IPS-NIHi11 (cell line): ENCODE measurements around the gene LUZP4.
A peak's percentile ranks its signal among the peaks of the same experiment; 100 is the strongest.
"Not testable (repeated sequence)": the region's sequence is repeated elsewhere in the genome, so short reads cannot be mapped to it uniquely, and the experiment has no call there.

ENCODE experiments used
- DNase-seq: peaks from one replicate; pipeline ENCODE4 v3.0.0; 2012; ENCODE audit warnings: mixed read lengths, low spot score

The LUZP4 gene, protein sequence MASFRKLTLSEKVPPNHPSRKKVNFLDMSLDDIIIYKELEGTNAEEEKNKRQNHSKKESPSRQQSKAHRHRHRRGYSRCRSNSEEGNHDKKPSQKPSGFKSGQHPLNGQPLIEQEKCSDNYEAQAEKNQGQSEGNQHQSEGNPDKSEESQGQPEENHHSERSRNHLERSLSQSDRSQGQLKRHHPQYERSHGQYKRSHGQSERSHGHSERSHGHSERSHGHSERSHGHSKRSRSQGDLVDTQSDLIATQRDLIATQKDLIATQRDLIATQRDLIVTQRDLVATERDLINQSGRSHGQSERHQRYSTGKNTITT

DNA sequence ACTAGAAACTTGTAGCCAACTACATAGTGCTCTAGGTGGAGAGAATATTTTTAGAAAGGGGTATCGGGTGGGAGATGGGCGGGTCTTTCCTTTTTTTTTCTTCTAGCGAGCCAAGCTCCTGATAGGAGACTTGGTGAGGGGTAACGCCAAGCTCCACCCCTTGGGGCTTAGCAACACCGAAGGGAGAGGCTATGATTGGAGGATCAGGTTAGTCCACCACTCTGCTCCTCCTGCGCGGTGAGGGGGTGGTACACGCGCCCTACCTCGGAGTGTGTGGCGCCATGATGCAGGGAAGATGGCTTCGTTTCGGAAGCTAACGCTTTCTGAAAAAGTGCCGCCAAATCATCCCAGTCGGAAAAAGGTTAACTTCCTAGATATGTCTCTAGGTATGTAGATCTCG is at the start of gene LUZP4:
LUZP4 (plus strand) TSS at position 251 of the 400 bp plus-strand sequence; CDS start at position 296, 45 bp downstream.
- DNase-seq = no peak

DNA sequence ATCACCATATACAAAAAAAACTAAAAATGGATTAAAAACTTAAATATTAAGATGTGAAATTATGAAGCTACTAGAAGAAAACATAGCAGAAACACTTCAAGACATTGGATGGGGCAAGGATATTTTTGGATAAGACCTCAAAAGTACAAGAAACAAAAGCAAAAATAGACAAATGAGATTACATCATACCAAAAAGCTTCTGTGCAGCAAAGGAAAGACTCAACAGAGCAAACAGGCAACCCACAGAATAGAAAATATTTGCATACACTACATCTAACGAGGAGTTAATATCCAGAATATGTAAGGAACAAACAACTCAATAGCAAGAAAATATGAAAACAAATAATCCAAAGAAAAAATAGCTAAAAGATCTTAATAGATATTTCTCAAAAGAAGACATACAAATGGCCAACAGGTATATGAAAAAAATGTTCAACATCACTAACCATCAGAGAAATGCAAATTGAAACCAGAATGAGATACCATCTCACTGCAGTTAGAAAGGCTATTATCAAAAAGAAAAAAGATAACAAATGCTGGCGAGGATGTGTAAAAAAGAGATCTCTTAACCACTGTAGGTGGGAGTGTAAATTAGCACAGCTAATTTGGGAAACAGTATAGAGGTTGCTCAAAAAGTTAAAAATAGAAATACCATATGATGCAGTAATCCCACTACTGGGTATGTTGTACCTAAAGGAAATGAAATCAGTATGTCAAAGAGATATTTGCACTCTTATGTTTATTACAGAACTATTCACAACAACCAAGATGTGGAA is 37.9 kb upstream of the LUZP4 start:
- DNase-seq = no peak

DNA sequence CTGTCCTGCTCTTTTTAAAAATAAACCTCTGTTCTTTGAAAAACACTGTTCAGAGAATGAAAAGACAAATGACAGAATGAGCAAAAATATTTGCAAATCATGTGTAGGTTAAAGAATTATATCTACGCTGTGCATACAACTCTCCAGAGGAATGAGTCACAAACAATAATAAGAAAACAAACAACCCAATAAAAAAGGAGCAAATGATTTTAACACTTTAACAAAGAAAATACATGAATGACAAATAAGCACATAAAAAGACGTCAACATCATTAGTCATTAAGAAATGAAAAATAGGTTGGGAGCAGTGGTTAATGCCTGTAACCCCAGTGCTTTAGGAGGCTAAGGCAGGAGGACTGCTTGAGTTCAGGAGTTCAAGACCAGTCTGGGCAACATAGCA is 34.5 kb upstream of the LUZP4 start:
- DNase-seq = no peak

DNA sequence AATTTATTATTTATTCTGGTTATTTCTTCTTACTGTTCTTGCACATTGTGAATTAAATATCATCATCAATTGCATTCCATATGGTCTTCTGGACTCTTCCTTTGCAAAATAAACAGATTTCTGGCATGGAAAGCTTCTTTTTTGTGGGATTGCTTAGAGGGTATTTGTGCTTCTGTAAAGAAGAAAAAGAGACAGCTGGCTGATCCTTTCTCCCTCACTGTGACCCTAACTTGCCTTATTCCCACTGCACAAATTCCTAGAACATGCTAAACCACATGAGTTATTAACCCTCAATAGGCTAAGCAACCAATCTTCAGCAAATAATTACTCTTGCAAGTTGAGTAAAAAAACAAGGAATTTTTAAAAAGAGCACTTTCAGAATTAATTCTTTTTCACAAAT is 31.8 kb upstream of the LUZP4 start:
- no peak for DNase-seq

DNA sequence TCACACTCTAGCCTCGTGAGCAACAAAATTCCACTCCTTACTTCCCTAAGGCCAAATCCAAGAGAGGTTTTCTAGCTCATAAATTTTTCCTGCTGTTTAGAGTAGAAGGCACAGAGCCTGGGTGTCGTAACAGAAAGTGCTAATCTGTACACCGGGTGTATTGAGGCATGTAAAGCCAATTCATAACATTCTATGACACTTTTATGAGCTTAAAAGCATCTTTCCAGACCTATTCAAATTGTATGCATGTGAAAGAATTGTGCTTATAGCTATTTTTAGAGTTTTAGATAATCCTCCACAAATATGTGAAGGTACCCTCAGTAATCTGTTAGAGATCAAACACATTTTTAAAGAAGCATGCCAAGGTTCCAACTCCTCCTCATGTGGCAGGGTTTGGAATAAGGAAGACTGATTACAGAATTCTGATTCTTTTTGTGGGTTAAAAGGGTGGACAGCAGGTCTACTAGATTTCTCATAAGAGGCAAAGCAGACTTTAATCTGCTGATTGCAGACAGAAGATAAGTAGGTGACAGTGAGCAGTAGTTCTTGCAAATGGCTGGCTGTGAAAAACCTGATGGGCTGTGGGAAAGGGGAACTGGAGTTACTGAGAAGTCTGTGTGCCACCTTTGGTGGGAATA is 30.2 kb upstream of the LUZP4 start:
- no peak for DNase-seq

DNA sequence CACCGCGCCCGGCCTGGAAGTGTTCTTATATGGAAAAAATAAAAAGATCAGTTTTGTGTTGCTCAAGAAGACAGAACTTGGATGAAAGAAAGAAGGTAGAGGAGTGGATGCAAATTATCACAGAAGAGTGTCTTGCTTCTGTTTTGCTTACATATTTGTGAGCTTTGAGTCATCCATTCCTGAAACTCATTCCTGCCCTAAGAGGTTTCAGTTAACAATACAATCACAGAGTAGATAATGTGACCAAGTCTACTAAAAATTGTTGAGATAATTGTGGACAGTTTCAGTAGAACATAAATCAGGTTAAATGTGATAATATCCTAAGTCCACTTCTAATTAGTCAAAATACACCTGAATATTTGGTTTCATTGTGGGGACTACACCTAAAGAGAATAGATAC is 29.2 kb upstream of the LUZP4 start:
- no peak for DNase-seq

DNA sequence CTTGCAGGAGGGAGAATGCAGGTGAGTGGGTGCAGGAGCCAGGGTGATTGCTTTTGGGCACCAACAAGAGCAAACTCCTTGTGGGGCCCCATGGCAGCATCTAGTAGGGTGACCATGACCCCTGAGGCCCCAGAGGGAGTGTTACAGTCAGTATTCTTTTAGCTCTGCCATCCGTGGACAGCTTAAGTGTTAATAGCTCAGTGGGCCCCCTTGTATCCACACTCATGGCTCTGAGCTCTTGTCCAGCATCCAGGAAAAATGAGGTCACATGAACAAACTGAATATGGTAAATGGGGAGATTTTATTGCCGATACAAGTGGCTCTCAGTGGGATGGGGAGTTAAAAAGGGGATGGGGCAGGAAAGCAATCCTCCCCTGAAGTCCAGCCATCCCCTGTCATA is 28.4 kb upstream of the LUZP4 start:
- no peak for DNase-seq

DNA sequence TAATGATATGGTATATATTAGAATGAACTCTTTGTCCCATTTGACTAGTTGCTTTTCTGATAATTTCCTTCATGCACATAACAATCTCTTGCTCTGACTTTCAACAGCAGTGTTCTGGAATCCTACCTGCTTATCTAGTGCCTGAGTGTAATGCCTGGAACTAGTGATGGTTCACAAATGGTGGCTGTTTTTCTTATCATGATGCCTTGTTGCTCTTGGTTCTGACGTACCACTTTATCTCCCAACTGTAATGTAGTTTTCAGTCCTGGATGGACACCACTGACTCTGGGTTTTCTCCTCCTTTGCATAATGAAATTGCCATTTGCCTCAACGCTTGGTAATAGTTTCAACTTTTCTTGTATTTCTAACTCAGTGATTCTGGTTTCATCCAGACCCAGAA is 25.5 kb upstream of the LUZP4 start:
- no peak for DNase-seq

DNA sequence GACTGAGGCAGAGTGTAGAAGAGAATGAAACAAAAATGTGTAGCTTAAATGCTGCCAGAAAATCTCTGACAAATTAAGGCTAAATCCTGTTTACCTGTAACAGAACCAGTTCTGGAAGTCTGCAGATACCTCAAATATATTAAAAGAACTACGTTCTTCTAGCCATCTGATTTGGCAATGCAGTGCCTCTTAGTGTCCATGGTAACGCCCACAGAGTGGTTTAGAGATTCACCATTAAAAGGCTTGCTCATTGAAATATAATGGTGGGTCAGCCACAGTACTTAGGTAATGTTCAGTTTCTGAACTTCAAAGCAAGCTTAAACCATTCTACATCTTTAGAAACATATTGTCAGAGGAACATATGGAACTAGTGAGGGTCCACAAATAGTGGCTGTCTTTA is 23.2 kb upstream of the LUZP4 start:
- DNase-seq = no peak

DNA sequence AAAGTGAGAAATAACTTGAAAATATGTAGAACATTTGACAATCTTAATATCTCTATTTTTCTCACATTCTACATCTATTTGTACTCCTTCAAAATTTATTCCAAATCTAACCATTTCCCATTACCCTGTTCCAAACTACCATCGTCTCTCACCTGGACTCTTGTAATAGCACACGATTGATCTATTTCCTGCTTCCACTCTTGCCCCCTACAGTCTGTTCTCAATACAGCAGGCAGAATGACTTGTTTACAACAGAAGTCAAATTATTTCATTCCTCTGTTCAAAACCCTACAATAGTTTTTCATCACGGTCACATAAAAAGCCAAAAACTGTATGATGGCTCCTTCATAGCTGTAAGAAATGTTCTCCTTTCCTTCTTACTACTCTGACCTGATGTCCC is 21.1 kb upstream of the LUZP4 start:
- DNase-seq = peak; percentile 15

DNA sequence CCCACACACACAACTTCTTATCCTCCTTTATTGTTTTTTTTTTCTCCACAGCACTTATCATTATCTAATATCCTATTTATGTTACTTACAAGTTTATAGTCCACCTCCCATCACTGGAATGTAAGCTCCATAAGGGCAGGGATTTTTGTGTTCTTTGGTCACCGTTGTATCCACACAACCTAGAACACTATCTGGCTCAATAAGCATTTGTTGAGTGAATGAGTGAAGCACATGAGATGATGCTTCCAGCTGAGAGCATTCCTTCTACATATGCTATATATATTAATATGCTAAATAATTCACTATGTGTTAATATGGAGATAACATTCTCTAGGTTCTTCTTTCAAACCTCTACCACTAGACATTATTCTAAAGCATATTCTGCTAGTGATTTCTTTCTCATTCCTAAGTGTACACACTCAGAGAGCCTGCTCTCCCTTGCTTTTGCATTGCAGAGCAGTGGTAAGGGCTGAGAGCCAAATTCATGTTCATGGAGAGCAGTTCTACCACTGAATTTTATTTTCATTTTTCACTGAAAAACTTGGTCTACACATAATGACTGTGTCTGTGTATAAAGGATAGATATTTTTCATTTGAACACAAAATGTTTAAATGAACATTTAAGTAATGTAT is 20.3 kb upstream of the LUZP4 start:
- DNase-seq = no peak

DNA sequence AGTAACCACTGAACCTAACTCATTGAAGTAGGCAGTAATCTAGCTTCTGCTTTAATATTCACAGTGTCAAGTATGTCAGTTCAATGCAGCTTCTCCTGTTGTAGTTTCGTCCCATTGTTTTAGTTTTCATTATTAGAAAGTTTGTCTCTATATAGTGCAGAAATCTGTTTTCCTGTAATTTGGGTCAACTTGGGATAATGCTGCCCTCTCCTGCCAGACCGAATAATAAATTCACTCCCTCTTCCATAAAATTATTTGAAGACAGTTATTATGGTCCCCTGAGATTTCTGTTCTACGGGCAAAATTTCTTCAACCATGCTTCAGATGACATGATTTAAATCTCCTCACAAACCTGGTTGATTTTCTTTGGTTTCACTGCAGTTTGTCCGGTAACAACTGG is 4.6 kb upstream of the LUZP4 start:
- DNase-seq = no peak

DNA sequence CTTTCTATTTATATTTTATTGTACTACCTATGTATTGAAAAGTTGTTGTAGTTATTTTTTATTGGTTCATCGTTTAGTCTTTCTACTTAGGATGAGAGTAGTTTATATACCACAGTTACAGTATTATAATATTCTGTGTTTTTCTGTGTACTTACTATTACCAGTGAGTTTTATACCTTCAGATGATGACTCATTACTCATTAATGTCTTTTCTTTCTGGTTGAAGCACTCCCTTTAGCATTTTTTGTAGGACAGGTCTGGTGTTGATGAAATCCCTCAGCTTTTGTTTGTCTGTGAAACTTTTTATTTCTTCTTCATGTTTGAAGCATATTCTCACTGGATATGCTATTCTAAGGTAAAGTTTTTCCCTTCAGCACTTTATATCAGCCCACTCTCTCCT is 7.7 kb downstream of the LUZP4 start:
- no peak for DNase-seq

DNA sequence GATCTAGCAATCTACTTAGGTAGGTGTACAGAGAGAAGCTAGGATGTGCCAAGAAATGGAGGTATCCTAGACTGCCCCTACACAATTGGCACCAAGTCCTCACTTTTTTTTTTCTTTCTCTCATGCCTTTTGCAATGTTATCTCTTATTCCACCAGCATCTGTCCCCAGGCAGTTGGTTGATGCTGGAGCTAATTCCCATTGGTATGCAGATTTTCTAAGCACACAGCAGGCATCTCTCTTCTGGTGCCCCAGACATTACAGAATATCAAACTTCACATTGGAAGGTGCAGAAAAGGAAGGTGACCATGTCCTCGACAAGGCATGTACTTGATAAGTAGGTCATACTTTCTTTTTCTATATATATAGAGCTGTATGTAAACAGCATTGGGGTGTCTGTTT is 21.6 kb downstream of the LUZP4 start:
- DNase-seq = peak; percentile 14

DNA sequence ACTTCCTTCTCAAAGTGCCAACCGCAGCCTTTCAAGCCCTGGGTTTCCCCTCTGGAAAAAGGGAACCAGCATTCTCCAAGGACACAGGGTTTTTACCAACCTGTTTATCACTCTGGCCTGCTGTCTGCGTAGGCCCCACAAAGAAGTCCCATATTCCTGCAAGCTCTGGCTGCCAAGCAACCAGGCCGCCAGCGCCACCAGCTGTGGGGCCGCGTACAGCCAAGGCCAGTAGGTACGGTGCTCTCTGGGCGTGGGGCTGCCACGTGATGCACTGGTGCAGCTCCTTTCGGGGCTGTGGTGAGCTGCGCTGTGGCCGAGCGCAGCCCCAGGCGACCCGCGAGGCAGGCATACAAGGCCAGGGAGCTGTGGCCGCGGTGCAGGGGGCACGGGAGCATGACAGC is 22.1 kb downstream of the LUZP4 start:
- DNase-seq = peak; percentile 60

DNA sequence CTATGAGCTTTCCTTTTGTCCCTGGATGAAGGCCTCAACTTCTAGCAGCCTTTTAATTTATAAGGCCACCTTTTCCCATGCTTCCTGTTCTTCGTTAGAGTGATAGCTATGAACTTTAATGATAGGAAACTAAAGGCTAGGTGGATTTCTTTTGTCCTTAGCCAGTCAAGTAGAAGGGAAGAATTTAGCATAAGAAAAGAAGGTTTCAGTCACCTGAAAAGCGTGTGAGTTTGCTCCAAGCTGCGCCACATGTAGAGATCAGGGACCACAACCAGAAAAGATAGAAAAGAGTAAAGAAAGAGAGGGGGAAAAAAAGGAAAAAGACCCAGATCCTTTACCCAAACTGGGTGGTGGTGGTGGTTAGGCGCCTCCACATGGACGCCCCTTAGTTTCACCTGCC is 28.6 kb downstream of the LUZP4 start:
- DNase-seq = no peak

DNA sequence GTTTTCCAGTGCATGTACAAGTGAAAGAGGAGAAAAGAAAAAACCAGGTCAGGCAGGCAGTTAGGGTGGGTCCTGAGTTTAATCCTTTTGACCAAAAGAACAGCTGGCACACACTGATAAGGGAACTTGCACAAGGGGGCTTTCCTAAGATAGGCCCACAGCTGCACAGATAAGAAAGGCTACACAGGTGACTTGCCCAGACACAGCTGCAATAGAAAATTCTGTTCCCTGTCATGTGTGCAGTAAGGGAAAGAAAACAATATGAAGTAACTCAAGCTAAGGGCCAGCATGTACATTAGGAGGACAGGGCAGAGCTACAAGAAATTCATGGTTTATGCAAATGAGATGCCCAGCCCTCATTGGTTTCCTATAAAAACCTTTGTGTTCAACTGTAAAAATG is 32.9 kb downstream of the LUZP4 start:
- DNase-seq = no peak

DNA sequence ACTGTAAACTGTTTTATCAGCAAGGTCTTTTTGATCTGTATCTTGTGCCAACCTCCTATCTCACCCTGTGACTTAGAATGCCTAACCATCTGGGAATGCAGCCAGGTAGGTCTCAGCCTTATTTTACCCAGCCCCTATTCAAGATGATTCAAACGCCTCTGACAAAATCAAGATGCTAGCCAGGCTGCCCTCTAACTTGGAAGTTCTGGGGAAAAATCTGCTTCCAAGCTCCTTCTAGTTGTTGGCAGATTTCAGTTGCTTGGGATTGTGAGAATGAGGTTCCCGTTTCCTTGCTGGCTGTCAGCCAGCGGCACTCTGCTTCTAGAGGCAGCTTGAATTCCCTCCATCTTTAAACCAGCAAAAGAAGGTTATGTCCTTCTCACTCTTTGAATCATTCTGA is 34.7 kb downstream of the LUZP4 start:
- no peak for DNase-seq

DNA sequence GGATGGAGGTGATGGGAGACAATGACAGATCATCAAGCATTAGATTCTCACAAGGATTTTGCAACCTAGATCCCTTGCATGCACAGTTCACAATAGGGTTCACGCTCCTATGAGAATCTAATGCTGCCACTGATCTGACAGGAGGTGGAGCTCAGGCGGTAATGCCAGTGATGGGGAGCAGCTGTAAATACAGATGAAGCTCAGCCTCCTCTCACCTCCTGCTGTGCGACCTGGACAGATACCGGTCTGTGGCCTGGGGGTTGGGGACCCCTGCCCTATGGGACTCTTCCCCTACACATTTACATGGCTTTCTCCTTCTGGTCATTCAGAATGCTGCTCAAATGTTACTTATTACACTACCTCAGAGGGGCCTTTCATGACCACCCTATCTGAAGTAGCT is 39.8 kb downstream of the LUZP4 start:
- DNase-seq = not testable (repeated sequence)

DNA sequence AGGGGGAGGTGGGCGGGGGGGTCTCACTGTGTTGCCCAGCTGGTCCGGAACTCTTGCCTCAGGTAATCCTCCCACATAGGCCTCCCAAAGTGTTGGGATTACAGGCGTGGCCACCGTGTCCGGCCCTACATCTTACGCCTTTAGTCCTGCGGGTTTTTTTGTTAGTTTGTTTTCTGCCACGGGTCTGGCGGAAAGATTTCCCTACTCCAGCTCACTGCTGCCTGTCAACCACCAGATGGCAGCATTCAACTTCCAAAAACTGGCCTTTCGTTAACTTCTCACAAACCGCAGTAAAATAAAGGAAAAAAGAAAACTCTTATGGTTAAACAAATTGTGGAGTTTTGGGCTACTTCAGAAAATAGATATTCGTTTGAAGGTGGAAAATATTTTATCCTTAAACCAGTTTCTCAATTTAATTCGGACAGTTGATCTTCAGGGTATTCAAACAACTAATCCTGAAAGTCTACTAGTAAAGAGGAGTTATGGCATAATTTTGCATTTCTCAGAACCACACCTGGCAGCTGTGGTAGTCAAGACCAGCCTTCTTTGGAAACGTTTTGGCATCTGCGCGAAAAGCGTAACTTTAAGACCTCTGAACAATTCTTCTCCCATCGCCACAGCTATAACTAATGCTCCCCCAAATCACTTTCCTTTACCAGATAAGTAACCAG is 41.1 kb downstream of the LUZP4 start:
- DNase-seq = peak; percentile 50

DNA sequence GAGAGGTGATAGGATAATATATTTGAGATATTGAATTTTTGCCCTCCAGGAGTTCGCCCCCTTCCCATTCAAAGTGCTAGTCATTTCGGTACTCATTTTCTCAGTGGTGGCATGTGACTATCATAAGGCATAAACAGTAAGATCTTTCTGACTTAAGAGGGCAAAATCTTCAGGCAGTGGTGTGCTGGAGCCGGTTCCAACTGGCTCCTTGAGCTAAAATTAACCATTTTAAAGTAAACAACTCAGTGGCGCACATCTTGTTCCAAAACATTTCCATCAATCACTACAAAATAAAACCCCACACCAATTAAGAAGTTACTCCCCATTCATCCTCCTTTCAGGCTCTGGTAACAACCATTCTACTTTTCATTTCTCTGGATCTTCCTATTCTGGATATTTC is 43.3 kb downstream of the LUZP4 start:
- no peak for DNase-seq

DNA sequence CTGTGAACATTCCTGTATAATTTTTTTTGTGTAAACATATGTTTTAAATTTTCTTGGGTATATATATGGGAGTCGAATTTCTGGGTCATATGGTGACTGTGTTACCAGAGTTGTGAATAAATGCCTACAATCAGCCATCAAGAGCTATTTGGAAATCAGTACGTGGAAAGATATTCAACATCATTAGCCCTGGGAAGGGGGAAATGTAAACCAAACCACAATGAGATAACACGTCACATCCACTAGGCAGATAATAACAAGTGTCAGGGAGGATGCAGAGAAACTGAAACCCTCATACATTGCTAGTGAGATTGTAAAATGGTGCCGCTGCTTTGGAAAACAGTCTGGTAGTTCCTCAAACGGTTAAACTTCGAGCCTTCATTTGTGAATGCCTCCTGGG is 43.9 kb downstream of the LUZP4 start:
- DNase-seq = no peak
